HEK293 (cell line): ENCODE measurements around the gene CCDC187.

Source experiments
- YY1 ChIP-seq: fragments of 450-650 bp; formaldehyde crosslinking; IDR thresholded peaks from 2 replicates; pipeline ENCODE4 v1.5.1; 2018; ENCODE audit warnings: missing biosample characterization, missing genetic modification characterization
- TF ChIP-seq, protein P1 (sequence below): fragments of 450-650 bp; formaldehyde crosslinking; IDR thresholded peaks from 2 replicates; pipeline ENCODE4 v1.5.1; 2016; ENCODE audit warnings: missing biosample characterization, missing genetic modification characterization
- TF ChIP-seq, protein P2 (sequence below): fragments of 450-650 bp; formaldehyde crosslinking; IDR thresholded peaks from 2 replicates; pipeline ENCODE4 v1.5.1; 2016; ENCODE audit warnings: missing biosample characterization, missing genetic modification characterization

DNA sequence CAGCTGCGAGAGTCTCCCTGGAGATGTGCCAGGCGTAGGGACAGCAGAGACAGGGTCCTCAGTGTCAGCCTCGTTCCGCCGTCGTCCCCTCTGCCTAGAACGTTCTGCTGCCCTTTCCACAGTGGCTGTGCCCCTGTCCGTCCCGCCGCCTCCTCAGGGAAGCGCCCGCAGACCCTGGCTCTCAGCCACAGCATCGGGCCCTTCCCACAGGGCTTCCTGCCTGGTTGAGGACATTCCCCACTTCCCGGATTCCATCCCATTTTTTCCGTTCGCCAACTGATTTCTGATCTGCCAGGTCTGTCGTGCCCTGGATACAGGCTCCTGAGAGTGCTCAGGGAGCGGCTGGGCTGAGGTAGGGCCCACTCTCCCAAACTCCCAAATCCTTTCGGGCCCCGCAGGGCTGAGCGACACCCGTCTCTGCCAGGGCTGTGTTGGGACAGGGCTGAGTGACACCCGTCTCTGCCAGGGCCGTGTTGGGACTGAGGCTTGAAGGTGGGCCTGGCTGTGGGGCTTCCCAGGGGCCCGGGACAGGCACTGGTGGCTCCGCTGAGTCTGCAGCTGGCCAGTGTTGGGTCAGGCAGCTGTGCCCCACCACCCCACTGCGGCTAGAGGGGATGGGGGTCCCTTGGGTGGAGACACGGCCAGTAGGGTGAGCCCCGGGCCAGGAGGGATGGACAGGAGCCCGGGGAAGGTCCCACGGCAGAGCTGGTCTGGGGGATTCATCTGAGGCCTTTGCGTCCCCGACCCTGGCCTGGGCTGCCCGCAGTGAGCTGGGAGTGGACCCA lies 43.8 kb upstream of the CCDC187 start:
- TF ChIP-seq, protein P1, sequence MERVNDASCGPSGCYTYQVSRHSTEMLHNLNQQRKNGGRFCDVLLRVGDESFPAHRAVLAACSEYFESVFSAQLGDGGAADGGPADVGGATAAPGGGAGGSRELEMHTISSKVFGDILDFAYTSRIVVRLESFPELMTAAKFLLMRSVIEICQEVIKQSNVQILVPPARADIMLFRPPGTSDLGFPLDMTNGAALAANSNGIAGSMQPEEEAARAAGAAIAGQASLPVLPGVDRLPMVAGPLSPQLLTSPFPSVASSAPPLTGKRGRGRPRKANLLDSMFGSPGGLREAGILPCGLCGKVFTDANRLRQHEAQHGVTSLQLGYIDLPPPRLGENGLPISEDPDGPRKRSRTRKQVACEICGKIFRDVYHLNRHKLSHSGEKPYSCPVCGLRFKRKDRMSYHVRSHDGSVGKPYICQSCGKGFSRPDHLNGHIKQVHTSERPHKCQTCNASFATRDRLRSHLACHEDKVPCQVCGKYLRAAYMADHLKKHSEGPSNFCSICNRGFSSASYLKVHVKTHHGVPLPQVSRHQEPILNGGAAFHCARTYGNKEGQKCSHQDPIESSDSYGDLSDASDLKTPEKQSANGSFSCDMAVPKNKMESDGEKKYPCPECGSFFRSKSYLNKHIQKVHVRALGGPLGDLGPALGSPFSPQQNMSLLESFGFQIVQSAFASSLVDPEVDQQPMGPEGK (tag by site-specific recombination): no peak
- TF ChIP-seq YY1 (tag by site-specific recombination): no peak
- TF ChIP-seq, protein P2, sequence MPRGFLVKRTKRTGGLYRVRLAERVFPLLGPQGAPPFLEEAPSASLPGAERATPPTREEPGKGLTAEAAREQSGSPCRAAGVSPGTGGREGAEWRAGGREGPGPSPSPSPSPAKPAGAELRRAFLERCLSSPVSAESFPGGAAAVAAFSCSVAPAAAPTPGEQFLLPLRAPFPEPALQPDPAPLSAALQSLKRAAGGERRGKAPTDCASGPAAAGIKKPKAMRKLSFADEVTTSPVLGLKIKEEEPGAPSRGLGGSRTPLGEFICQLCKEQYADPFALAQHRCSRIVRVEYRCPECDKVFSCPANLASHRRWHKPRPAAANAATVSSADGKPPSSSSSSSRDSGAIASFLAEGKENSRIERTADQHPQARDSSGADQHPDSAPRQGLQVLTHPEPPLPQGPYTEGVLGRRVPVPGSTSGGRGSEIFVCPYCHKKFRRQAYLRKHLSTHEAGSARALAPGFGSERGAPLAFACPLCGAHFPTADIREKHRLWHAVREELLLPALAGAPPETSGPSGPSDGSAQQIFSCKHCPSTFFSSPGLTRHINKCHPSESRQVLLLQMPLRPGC: no peak
